K562 (cell line): ENCODE results near the gene IKZF3. TPM values are rescaled to one million over a fixed set of nuclear protein-coding genes. Genes with fewer than 3 reads are reported as not detected.

Experiments
- ATAC-seq: fragments of 200-7000 bp; cut with Tn5 transposase; 3 replicates; pipeline ENCODE4 v1.9.1; 2020; ENCODE audit warnings: moderate library complexity
- BruUV-seq: library from RNA; stranded (reverse); fragments of 400-500 nt; replicated peaks from 2 replicates; lab custom pipeline; 2021; lab: Mats Ljungman, UMichigan
- CTCF ChIA-PET: fragments of 300-600 bp; formaldehyde crosslinking; extraction: SDS; loops from one replicate; lab custom pipeline; 2021; ENCODE audit warnings: low intra/inter-chr PET ratio; lab: Yijun Ruan, JAX
- POLR2A ChIA-PET: fragments of 300-600, 350-650 bp; sonication (Branson Sonifier 250); formaldehyde crosslinking; extraction: SDS; loops from one replicate; lab custom pipeline; 2021; ENCODE audit warnings: antibody characterized with exemption, inconsistent platforms; lab: Yijun Ruan, JAX
- DNase-seq, 4 experiments: peaks; one replicate each; pipeline versions ENCODE4 v3.0.0 to v3.0.0-alpha.2; 2011 to 2018; ENCODE audit warnings: low spot score in 3 of 4, mixed read lengths in 3 of 4; ENCODE audit errors: extremely low read depth in 1 of 4
- FAIRE-seq: peaks from 2 replicates; lab custom pipeline; 2011; peaks lifted over from hg19 to GRCh38; lab: Jason Lieb, UNC
- H2AFZ ChIP-seq: 2 replicates; pipeline ENCODE4 v1.6.0; 2011; ENCODE audit warnings: low read depth, low read length, control low read depth, inconsistent platforms
- H3K27ac ChIP-seq: fragments of 200-600 bp; 3 replicates; pipeline ENCODE4 v1.8.0; 2011; ENCODE audit warnings: low read depth, mild to moderate bottlenecking, control low read depth, inconsistent platforms, low read length, moderate library complexity, mixed read lengths; ENCODE audit errors: extremely low read depth
- H3K27me3 ChIP-seq, 2 experiments: fragments of 300-600 bp in 1 of 2; 2 replicates in 1 of 2; 3 replicates in 1 of 2; pipeline versions ENCODE4 v1.6.0 to v1.8.0; 2011; ENCODE audit warnings: inconsistent platforms in 2 of 2, low read length in 2 of 2, mild to moderate bottlenecking in 1 of 2, mixed read lengths in 1 of 2, moderate library complexity in 1 of 2; ENCODE audit not compliant: control insufficient read depth in 2 of 2, insufficient read depth in 2 of 2
- H3K36me3 ChIP-seq: fragments of 300-600 bp; 3 replicates; pipeline ENCODE4 v1.8.0; 2011; ENCODE audit warnings: mild to moderate bottlenecking, low read length, inconsistent platforms; ENCODE audit not compliant: control insufficient read depth, insufficient read depth
- H3K4me1 ChIP-seq, 2 experiments: fragments of 200-600 bp in 1 of 2; replicated peaks in 1 of 2; 2 replicates in 1 of 2; 3 replicates in 1 of 2; pipeline versions ENCODE4 v1.5.1 to v1.8.0; 2011; ENCODE audit warnings: inconsistent platforms in 2 of 2, low read length in 2 of 2, mild to moderate bottlenecking in 1 of 2, mixed read lengths in 1 of 2, moderate library complexity in 1 of 2; ENCODE audit not compliant: control insufficient read depth in 2 of 2, insufficient read depth in 2 of 2
- H3K4me2 ChIP-seq: 2 replicates; pipeline ENCODE4 v1.6.1; 2011; ENCODE audit warnings: low read length, control low read depth, inconsistent platforms, mixed read lengths; ENCODE audit not compliant: insufficient read depth
- H3K4me3 ChIP-seq: fragments of 200-600 bp; sonication (generic), shearing (Covaris generic); 2 replicates; pipeline ENCODE4 v1.5.1; 2016; ENCODE audit warnings: control low read depth, inconsistent platforms
- H3K79me2 ChIP-seq: fragments of 200-600 bp; 3 replicates; pipeline ENCODE4 v1.8.0; 2011; ENCODE audit warnings: low read length, inconsistent platforms; ENCODE audit not compliant: control insufficient read depth, insufficient read depth
- H3K9ac ChIP-seq, 2 experiments: 2 replicates each; pipeline versions ENCODE4 v1.6.0 to v1.6.1; 2011; ENCODE audit warnings: low read depth in 2 of 2, low read length in 2 of 2, control low read depth in 1 of 2, inconsistent platforms in 1 of 2, mild to moderate bottlenecking in 1 of 2, mixed read lengths in 1 of 2; ENCODE audit not compliant: insufficient read depth in 1 of 2
- H3K9me1 ChIP-seq: one replicate; pipeline ENCODE4 v1.6.0; 2011; ENCODE audit warnings: inconsistent platforms, mild to moderate bottlenecking, low read length, moderate library complexity; ENCODE audit not compliant: control insufficient read depth, insufficient read depth
- H3K9me3 ChIP-seq: replicated peaks from 2 replicates; pipeline ENCODE4 v1.5.1; 2011; ENCODE audit warnings: low read depth, low read length, inconsistent platforms; ENCODE audit not compliant: control insufficient read depth, insufficient read depth
- H4K20me1 ChIP-seq: replicated peaks from 2 replicates; pipeline ENCODE4 v1.6.1; 2011; ENCODE audit warnings: low read length, inconsistent platforms, mixed read lengths; ENCODE audit not compliant: control insufficient read depth, insufficient read depth
- BDP1 ChIP-seq: IDR thresholded peaks from 3 replicates; pipeline ENCODE4 v1.6.1; 2011; ENCODE audit not compliant: insufficient read length, insufficient read depth
- EP400 ChIP-seq: fragments of 450-650 bp; IDR thresholded peaks from 2 replicates; pipeline ENCODE4 v1.6.1; 2017; ENCODE audit warnings: antibody characterized with exemption, mild to moderate bottlenecking, moderate library complexity
- ESRRA ChIP-seq: fragments of 450-650 bp; IDR thresholded peaks from 2 replicates; pipeline ENCODE4 v1.6.1; 2014; ENCODE audit warnings: low read depth, mild to moderate bottlenecking, moderate library complexity, borderline replicate concordance
- EZH2 ChIP-seq: IDR thresholded peaks from 2 replicates; pipeline ENCODE4 v1.6.1; 2012; ENCODE audit warnings: low read depth, mild to moderate bottlenecking, inconsistent platforms, low read length, borderline replicate concordance
- HDAC2 ChIP-seq: fragments of 450-650 bp; IDR thresholded peaks from 2 replicates; pipeline ENCODE4 v1.6.1; 2016; ENCODE audit warnings: mild to moderate bottlenecking
- KAT7 ChIP-seq: sonication (generic); formaldehyde crosslinking; IDR thresholded peaks from 2 replicates; pipeline ENCODE4 v1.8.0; 2022; ENCODE audit warnings: missing genetic modification reagents, mild to moderate bottlenecking, borderline replicate concordance
- NFIC ChIP-seq: fragments of 450-650 bp; IDR thresholded peaks from 2 replicates; pipeline ENCODE4 v1.6.1; 2017; ENCODE audit warnings: mild to moderate bottlenecking, inconsistent platforms
- TEAD1 ChIP-seq, 2 experiments: fragments of 450-650 bp in 1 of 2; sonication (generic) in 1 of 2; formaldehyde crosslinking; IDR thresholded peaks; 2 replicates each; pipeline versions ENCODE4 v1.4.0 to v1.8.0; 2020 to 2022; ENCODE audit warnings: mild to moderate bottlenecking in 2 of 2, missing genetic modification reagents in 1 of 2
- in situ Hi-C: fragments of 300-500 bp; cut with MboI; formaldehyde crosslinking; loops from 4 replicates; pipeline ENCODE4 v1.15.0; 2018; ENCODE audit warnings: inconsistent platforms, mixed read lengths
- intact Hi-C: fragments of 100-400 bp; cut with micrococcal nuclease; formaldehyde crosslinking; loops from 2 replicates; pipeline ENCODE4 v1.14.2; 2022
- polyA plus RNA-seq, 8 experiments: library from polyadenylated mRNA; depleted of rRNA in 4 of 8; stranded (reverse) in 5 of 8; unstranded in 3 of 8; fragments of >200 nt; fragmentation: Nextera tagmentation in 2 of 8; fragmentation: Illumina TruSeq in 1 of 8; extraction: Ambion mirVana in 2 of 8; extraction: Trizol in 1 of 8; gene quantifications; 2 replicates each; pipeline versions ENCODE4 v1.2.1 to v1.2.3, GENCODE V29; 2011 to 2014; ENCODE audit warnings: inconsistent platforms in 1 of 8, missing spikeins in 1 of 8
- total RNA-seq, 7 experiments: library from RNA; depleted of rRNA in 6 of 7; stranded (reverse); fragments of >200 nt in 6 of 7; fragmentation: Illumina TruSeq in 2 of 7; extraction: Trizol in 2 of 7; gene quantifications; 2 replicates each; pipeline versions ENCODE4 v1.2.1 to v1.2.3, GENCODE V29; 2011 to 2021; ENCODE audit warnings: low replicate concordance in 1 of 7
- TF ChIP-seq, protein P1 (sequence below): fragments of 200-400 bp; formaldehyde crosslinking; IDR thresholded peaks from 2 replicates; pipeline ENCODE4 v1.6.1; 2017; ENCODE audit warnings: mild to moderate bottlenecking, low read depth, low read length, moderate library complexity

The IKZF3 gene
- total and polyA plus RNA-seq, 9 of the 15 experiments (the other 6 are each of a cell fraction or from before 2014, with no cell fraction given) = 0.06 to 1.6 (median 0.62) TPM

DNA sequence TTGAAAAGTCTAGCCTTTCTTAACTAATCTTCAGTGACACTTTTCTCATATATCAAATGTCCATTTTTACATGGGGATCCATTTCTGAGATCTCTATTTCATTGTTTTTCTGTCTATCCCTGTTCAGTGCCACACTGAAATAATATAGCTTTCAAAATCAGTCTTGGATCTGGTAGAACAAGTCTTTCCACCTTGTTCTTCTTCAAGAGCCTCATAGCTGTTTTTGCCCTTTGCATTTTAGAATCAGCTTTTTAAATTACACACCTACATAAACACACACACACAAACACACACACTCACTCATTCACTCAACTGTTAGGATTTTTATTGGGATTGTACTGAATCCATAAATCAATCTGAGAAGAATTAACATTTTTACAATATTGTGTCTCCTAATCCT lies 35.1 kb upstream of the IKZF3 start:
- no peaks in the 10 kb centered on the region for H3K9me3 ChIP-seq
- FAIRE-seq (no peak), ATAC-seq (no peak), DNase-seq (no peak)
- H3K79me2 ChIP-seq = no peaks in the 10 kb centered on the region
- no peaks in the 10 kb centered on the region for H4K20me1 ChIP-seq
- H3K4me3 ChIP-seq = no peak overlapping the region
- no peaks in the 10 kb centered on the region for H3K9me1 ChIP-seq
- POLR2A ChIA-PET = interaction anchor here (0.8 to 2.2 kb wide), 2 partner anchors 10 to 53 kb away, joined by 3 to 7 read pairs; no protein-coding TSS in a partner anchor
- BruUV-seq = no TSS peak
- in situ Hi-C loops = no loop called here
- TF ChIP-seq ESRRA (no peak), BDP1 (no peak), TEAD1 (CRISPR knock-in tag; IDR thresholded peaks at IDR 0.05) (no peak), EP400 (no peak), KAT7 (CRISPR knock-in tag) (no peak), HDAC2 (no peak), NFIC (no peak), EZH2 (no peak)
- TF ChIP-seq, protein P1, sequence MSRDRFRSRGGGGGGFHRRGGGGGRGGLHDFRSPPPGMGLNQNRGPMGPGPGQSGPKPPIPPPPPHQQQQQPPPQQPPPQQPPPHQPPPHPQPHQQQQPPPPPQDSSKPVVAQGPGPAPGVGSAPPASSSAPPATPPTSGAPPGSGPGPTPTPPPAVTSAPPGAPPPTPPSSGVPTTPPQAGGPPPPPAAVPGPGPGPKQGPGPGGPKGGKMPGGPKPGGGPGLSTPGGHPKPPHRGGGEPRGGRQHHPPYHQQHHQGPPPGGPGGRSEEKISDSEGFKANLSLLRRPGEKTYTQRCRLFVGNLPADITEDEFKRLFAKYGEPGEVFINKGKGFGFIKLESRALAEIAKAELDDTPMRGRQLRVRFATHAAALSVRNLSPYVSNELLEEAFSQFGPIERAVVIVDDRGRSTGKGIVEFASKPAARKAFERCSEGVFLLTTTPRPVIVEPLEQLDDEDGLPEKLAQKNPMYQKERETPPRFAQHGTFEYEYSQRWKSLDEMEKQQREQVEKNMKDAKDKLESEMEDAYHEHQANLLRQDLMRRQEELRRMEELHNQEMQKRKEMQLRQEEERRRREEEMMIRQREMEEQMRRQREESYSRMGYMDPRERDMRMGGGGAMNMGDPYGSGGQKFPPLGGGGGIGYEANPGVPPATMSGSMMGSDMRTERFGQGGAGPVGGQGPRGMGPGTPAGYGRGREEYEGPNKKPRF = no peak
- H2AFZ ChIP-seq = no peak overlapping the region
- intact Hi-C loops = no loop called here
- no peaks in the 10 kb centered on the region for H3K36me3 ChIP-seq
- H3K9ac ChIP-seq = no peak overlapping the region
- CTCF ChIA-PET = interaction anchor here (0.5 kb wide), 1 partner anchor 86 kb away, joined by 3 read pairs; no protein-coding TSS in a partner anchor
- H3K27ac ChIP-seq = no peak overlapping the region
- H3K4me1 ChIP-seq = peaks cover 3 to 10% of the 10 kb centered on the region in 2 experiments; a peak in 3 of 5 replicates
- H3K4me2 ChIP-seq = no peak overlapping the region
- H3K27me3 ChIP-seq = no peaks in the 10 kb centered on the region; a peak in 1 of 5 replicates
